Suppressor macrophage treated with lipopolysaccharide for 4 hours (primary cell): Measurements from ENCODE around the gene DGKD.
"Not testable (repeated sequence)": the region's sequence is repeated elsewhere in the genome, so short reads cannot be mapped to it uniquely, and the experiment has no call there.

Source experiments
- DNase-seq: peaks from one replicate; pipeline ENCODE4 v3.0.0-alpha.2; 2020

Gene DGKD

DNA sequence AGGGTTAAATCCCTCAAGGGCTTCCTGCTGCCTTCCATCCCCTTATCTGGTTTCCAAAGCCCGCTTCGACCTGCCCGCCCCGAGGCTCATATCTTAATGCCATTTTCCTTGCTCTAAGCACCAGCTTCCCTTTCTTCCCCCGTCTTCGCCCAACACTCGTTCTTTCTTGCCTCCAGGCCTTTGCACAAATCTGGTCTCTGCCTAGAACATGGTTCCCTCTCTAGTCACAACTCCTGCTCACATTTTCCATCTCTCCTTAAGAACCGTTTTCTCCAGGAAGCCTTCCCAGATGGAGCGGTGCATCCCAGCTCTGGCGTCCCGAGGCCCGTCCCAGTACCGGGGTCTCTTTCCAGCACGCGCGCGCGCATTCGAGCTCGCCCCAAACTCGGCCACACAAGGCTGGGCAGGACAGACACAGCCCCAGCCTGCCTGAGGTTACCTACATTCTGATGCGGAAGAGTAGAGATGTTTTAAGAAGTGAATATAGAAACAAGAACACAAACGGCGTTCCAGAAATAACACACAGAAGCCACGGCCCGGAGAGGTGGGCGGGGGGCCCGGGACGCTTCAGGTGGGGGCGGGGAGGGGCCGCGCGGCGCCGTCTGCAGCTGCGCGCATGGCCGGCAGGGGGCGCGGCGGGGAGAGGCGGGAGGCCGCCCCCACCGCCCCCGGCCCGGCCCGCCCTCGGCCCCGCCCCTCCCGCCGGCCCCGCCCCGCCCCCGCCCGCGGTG, at the start of gene DGKD:
Gene DGKD (plus strand): TSS at position 726 of the 731 bp plus-strand sequence. CDS start 25 bp downstream, outside the sequence.
- peak; percentile 81 for DNase-seq

DNA sequence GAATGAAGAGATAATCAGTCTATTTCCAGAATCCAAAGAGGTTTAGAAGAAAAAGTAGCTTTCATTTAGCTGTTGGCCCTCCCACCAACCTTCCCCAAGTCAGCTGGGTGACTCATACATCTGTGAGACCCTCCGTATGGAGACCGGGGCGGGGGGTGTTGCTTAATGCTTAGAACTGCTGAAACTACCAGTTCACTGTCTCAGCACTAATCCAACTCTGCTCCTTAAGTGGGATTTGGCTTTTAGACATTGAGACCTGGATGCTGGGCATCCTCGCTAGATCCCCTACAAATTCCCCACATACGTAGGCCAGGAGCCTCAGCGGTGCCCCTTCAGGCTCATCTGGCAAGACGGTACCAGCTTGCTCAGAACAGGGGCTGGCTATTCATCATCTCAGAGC, 46.7 kb upstream of the DGKD start, which contains the start of gene SAG:
Gene SAG (plus strand): TSS at position 252 of the 400 bp plus-strand sequence. CDS start 1,374 bp downstream, outside the sequence.
- DNase-seq: no peak

DNA sequence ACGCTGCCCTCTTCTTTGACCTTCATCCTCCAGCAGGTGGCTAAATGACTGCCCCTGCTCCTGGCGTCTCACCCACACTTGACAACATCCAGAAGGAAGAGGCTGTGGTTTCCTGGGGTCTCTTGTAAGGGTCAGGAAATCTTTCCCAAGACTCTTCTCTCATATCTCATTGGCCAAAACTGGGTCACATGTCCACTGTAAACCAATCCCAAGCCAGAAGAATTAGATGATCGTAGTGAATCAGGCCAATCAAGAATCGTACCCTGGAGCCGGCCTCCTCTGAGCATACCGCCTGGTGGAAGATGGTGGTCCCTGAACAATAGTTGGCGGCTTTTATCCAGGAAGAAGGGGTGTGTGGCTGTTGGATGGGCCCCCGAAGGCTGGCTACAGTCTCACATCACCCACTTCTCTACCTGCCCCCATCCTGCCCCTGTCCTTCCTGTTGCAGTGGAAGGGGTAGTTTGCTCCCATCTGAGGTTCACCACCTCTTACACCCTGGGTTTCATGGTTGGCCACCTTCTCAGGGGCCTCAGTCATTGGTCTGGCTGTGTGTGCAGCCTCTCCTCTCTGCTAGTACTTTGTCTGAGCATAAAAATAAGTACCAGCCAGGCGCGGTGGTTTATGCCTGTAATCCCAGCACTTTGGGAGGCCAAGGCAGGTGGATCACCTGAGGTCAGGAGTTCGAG, 42.9 kb upstream of the DGKD start:
- no peak for DNase-seq

GRCh38 chr2:233312874-233313273, 41.4 kb upstream of the DGKD start:
- no peak for DNase-seq

- DNase-seq: no peak
Measured at GRCh38 chr2:233314180-233314925, 39.9 kb upstream of the DGKD start.

- no peak for DNase-seq
Measured at GRCh38 chr2:233317196-233317943, 36.9 kb upstream of the DGKD start.

GRCh38 chr2:233319256-233319655, 35.0 kb upstream of the DGKD start:
- no peak for DNase-seq

DNA sequence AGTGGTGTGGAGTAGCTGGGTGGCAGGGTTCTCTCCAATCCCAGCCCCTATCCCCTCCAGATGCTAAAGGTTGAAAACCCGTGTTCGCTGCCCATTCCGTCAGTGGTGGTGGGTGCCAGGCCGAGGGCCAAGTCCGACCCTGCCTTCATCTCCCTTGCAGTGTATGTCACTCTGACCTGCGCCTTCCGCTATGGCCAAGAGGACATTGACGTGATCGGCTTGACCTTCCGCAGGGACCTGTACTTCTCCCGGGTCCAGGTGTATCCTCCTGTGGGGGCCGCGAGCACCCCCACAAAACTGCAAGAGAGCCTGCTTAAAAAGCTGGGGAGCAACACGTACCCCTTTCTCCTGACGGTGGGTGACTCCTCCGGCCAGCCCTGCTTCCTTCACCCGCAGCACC, 33.8 kb upstream of the DGKD start:
- no peak for DNase-seq

GRCh38 chr2:233321166-233321565, 33.1 kb upstream of the DGKD start:
- DNase-seq: no peak

DNA sequence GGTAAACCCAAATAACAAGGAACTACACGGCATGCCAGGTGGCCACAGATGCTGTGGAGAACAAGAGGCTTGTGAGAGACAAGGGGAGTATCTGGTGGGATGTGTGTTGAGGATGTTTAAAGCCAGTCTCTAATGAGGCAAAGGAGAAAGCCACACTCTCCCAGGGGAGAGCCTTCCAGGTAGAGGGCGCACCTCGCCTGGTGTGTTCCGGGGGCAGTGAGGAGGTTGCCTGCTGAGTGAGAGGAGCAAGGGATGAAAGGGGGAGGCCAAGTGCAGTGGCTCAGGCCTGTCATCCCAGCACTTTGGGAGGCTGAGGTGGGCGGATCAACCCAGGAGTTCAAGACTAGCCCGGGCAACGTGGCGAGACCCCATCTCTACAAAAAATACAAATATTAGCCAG, 30.4 kb upstream of the DGKD start:
- no peak for DNase-seq

- no peak for DNase-seq
Measured at GRCh38 chr2:233325256-233325655, 29.0 kb upstream of the DGKD start.

- DNase-seq: no peak
Measured at GRCh38 chr2:233325814-233326213, 28.5 kb upstream of the DGKD start.

- DNase-seq: no peak
Measured at GRCh38 chr2:233326500-233326899, 27.8 kb upstream of the DGKD start.

DNA sequence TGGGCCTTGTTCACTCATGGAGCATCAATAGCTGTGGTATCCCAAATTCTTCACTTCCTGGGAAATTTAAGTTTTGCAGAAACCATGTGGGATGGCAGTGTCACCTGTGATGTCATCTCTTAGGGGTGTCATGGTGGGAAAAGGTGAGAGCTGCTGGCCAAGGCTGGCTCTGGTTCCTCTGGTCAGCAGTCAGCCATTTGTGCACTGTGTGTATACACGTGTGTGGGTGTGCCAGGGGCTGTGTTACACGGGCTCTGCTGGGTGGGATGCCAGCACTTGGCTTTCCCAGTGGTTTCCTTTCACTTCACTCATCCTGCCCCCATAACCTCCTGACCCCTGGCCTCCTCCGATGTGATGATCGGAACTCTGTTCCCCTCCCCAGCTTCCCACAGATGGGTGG, 25.4 kb upstream of the DGKD start:
- DNase-seq: no peak

DNA sequence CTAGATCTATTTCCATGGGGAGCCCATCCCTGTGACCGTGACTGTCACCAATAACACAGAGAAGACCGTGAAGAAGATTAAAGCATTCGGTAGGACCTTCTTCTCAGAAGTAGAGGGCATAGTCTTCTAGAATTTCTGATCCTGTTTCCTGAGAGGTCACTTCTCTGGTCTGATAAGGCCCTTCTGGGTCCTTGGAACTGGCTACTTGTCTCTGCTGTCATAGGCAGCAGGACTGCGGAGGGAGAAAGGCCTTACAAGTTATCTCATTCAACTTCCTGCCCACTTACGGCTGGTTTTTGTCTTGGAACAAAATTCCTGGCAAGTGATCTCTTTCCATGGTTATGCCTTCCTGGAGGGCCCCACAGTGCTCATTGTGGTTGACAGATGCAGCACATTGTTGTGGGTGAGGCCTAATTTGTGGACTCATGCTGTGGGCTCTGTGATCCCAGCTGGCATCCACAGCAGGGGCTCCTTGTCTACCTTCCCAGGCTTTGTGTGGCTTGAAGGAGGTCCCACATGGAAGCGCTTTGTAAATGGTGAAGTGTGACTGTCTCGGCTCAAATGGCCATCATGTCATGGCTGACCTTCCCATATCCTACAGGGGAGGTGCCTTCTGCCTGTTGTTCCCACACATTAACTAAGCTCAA, 24.7 kb upstream of the DGKD start:
- no peak for DNase-seq

DNA sequence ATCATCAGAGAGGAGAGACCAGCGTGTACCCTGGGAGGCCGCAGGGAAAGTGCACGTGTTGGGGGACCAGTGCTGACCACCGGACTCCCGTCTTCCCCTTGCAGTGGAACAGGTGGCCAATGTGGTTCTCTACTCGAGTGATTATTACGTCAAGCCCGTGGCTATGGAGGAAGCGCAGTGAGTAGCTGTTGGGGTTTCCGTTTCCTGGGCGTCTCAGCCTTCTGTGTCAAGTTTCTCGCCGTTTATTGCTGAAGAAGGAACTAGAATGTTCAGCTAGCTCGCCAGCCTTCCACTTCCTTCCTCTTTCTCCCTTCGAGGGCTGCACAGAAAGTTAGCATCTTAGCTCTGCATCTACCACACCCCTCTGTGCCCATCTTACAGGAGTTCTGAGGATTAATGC, 22.8 kb upstream of the DGKD start:
- DNase-seq: peak; percentile 91

GRCh38 chr2:233332125-233332524, 22.2 kb upstream of the DGKD start:
- DNase-seq: no peak

- DNase-seq: no peak
Measured at GRCh38 chr2:233334915-233335314, 19.4 kb upstream of the DGKD start.

DNA sequence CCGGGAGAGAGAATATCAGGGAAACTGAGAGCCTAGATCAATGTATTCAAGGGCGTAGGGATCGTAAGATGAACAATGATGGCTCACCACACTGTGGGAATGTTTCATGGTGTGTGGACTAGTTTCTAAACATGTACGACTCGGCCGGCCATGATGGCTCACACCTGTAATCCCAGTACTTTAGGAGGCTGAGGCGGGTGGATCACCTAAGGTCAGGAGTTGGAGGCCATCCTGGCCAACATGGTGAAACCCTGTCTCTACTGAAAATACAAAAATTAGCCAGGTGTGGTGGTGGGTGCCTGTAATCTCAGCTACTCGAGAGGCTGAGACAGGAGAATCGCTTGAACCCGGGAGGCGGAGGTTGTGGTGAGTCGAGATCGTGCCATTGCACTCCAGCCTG, 18.2 kb upstream of the DGKD start:
- not testable (repeated sequence) for DNase-seq

DNA sequence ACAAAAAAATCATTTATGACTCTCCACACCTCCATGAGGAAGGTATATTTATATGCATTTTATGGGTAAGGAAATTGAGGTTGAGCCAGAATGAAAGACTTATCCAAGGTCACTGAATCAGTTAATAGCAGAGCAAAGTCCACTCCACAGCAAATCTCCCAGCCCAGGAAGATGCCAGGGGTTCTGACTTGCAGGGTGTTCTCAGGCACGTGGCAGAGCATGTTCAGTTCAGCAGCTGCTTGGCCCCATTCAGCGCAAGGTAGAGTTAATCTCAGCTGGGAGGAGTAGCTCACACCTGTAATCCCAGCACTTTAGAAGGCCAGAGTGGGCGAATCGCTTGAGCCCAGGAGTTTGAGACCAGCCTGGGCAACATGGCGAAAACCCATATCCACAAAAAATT, 17.8 kb upstream of the DGKD start:
- DNase-seq: no peak

- no peak for DNase-seq
Measured at GRCh38 chr2:233338046-233338445, 16.2 kb upstream of the DGKD start.

DNA sequence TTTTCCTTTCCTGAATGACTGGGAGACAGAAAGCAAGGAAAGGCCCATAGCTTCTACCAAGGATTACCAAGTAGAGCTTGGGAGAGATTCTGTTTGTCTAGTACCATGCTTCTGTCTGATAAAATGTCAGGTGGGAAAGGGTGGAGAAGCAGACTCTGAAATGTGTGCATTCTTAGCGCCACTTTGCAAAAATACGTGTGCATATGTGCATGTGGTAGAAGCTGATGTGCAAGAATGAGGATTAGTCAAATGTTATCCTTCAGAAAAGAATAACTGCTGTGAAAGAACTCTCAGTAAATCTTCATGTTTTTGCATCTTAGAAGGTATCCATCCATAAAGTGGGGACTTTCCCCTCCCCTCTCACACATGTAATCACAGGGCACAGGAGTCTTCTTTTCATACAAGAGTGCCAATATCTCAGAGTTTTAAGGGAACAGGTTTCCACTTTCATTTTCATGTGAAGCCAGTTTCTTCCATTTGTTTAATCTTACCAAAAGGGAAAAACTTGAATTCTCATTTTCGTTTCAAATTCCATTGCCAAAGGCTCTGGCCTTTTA, 15.4 kb upstream of the DGKD start:
- no peak for DNase-seq
